Amniotic epithelial cell (primary cell): ENCODE measurements around the gene QPRT.
"Not testable (repeated sequence)": the region's sequence is repeated elsewhere in the genome, so short reads cannot be mapped to it uniquely, and the experiment has no call there.

Experiments used
- DNase-seq: peaks from one replicate; pipeline ENCODE4 v3.0.0-alpha.2; 2010; ENCODE audit warnings: low read depth

The QPRT gene

GRCh38 chr16:29678691-29679267 is at the start of gene QPRT:
Gene QPRT, plus strand, starts transcription at chr16:29679180. Its CDS starts 18 bp downstream, at chr16:29679198.
- DNase-seq = peak; percentile 90

GRCh38 chr16:29629318-29629717 is 49.7 kb upstream of the QPRT start:
- DNase-seq = not testable (repeated sequence)

- not testable (repeated sequence) for DNase-seq
Observed at GRCh38 chr16:29631658-29632057, 47.3 kb upstream of the QPRT start.

- not testable (repeated sequence) for DNase-seq
Observed at GRCh38 chr16:29635902-29636301, 43.1 kb upstream of the QPRT start.

DNA sequence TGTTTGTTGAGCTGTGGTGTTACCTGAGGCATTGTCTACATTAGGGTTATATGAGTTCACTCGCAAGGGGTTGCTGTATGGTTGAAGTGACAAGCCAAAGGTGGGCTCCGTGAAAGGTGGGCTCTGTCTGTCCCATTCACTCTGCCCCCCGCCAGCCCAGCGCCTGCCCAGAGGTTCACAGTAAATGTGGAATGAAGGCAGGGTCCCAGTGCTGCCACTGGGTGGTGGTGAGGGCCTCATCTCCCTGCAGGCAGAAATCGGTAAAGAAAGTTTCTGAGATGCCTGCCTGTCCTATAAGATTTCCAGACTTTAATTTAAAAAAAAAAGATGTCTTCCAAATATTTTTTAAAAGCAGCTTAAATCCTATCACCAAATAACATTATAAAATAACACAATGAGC is 42.6 kb upstream of the QPRT start:
- DNase-seq = not testable (repeated sequence)

- not testable (repeated sequence) for DNase-seq
Observed at GRCh38 chr16:29638751-29639150, 40.2 kb upstream of the QPRT start.

GRCh38 chr16:29641561-29641960 is 37.4 kb upstream of the QPRT start:
- DNase-seq = no peak

GRCh38 chr16:29643596-29643995 is 35.4 kb upstream of the QPRT start:
- no peak for DNase-seq

GRCh38 chr16:29644338-29644857 is 34.6 kb upstream of the QPRT start:
- DNase-seq = no peak

GRCh38 chr16:29644973-29645693 is 33.8 kb upstream of the QPRT start:
- DNase-seq = no peak

GRCh38 chr16:29645694-29646187 is 33.2 kb upstream of the QPRT start:
- peak; percentile 45 for DNase-seq

GRCh38 chr16:29646947-29647346 is 32.0 kb upstream of the QPRT start:
- DNase-seq = no peak

- DNase-seq = peak; percentile 47
Observed at GRCh38 chr16:29649588-29650494, 29.1 kb upstream of the QPRT start.

DNA sequence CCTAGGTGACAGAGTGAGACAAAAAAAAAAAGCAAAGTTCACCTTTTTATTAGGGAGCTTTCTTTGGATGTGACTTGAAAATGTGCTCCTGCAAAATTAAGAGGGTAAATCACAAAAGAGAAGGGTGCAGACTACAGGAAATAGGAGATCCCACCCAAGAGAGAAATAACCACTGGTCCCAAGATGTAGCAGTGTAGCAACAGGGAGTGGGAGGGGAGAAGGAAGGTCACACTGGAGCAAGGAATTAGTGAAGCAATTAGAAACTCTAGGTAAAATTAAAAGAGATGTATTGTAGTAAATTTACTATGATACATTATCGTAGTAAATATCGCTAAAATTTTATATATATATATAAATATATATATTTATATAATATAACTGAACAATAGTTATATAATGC is 28.2 kb upstream of the QPRT start:
- DNase-seq = no peak

DNA sequence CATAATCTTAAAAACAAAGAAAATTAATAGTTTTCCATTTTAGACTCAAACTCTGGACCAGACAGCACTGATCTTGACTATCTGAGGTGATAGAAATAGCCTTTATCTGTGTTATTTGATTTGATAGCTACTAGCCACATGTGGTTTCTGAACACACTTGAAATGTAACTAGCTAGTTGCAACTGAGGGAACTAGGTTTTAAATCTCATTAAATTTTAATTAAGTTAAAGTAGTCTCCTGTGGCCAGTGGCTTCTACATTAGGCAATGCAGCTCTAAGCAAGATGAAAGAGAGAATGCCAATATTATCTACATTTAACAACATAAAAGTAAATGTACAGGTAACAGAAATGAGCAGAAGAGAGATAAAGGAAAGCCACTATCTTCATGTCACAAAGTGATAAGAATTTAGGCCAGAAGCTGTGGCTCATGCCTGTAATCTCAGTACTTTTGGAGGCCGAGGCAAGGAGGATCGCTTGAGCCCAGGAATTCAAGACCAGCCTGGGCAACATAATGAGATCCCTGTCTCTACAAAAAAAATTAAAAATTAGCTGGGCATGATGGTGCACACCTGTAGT is 27.1 kb upstream of the QPRT start:
- no peak for DNase-seq

DNA sequence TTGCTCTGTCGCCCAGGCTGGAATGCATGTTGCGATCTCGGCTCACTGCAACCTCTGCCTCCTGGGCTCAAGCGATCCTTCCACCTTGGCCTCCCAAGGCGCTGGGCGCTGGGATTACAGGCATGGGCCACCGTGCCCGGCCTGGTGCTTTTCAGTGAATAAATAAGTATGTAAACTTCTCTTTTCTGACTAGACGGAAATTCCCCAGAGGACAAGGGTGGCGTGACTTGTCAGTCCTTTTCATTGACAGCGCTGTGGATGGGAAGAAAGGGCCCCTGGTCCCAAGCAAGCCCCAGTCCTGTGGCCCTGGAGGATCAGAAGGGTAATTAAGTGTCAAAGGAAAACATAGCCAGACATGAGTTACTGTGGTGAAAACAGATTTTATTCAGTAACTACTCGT is 25.5 kb upstream of the QPRT start:
- DNase-seq = no peak

- DNase-seq = not testable (repeated sequence)
Observed at GRCh38 chr16:29653890-29654289, 25.1 kb upstream of the QPRT start.

DNA sequence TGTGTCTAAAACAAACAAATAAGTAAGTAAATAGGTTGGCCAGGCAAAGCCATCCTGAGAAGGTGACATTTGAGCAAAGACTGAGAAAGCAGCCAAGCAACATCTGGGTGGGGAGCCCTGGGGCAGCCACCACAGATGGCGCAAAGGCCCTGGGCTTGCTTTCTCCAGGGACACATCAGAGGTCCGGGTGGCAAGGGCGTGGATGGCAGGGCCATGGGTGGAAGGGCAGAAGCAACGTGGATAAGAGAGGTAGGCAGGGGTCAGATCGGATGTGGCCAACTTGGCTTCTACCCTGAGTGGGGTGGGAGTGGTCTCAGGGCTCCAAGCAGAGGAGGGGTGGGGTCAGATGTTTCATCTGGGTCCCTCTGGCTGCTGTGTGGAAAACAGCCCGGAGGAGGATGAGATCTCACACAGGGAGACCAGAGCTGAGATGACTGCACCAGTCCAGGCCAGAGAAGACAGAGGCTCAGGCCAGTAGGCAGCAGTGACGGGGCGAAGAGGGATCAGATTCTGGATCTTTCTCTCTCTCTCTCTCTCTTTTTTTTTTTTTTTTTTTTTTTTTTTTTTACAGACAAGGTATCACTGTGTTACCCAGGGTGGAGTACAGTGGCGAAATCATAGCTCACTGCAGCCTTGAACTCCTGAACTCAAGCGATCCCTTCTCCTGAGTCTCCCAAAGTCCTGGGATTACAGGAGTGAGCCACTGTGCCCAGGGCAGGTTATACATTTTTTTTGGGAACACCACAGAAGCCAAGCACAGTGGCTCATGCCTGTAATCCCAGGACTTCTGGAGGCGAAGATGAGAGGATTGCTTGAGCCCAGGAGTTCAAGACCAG is 22.1 kb upstream of the QPRT start:
- DNase-seq = no peak

GRCh38 chr16:29658705-29659104 is 20.3 kb upstream of the QPRT start:
- DNase-seq = peak; percentile 52

GRCh38 chr16:29662000-29662728 is 16.8 kb upstream of the QPRT start:
- no peak for DNase-seq

DNA sequence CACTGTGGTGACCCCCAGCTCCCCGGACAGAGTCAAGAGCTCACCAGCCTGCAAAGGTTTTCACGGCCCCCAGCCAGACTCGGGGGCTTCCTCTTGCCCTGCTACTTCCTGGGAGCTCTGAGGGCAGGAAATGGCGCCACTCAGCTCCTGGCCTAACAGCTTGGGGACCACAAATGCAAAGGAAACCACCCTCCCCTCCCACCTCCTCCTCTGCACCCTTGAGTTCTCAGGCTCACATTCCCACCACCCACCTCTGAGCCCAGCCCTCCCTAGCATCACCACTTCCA is 16.3 kb upstream of the QPRT start:
- DNase-seq = no peak
